ENCODE data around the gene RPS6KC1. TPM values are rescaled to one million over a fixed set of nuclear protein-coding genes. Genes with fewer than 3 reads are reported as not detected.
A peak's percentile ranks its signal among the peaks of the same experiment; 100 is the strongest.

The RPS6KC1 gene
- total RNA-seq, 1 donor from 2014 or later: 13.0 TPM

GRCh38 chr1:213119794-213120193, 68.8 kb downstream of the RPS6KC1 start:
- H3K4me3 Mint-ChIP-seq: no peak overlapping the region
- H3K27ac Mint-ChIP-seq: no peak overlapping the region
- ATAC-seq (ENCODE audit: low read depth) (no peak), DNase-seq (no peak)
- POLR2A ChIA-PET: no interaction called here
- intact Hi-C loops (cut with micrococcal nuclease): loop anchor here (10.0 kb wide), 1 partner anchor 1005 kb away; no protein-coding TSS in a partner anchor
- CTCF ChIA-PET: no interaction called here
- H3K9me3 Mint-ChIP-seq: no peaks in the 10 kb centered on the region
- peaks cover 7% of the 10 kb centered on the region for H3K36me3 Mint-ChIP-seq (ENCODE audit: low read depth)
- H3K27me3 Mint-ChIP-seq: no peaks in the 10 kb centered on the region
- no peak for TF ChIP-seq CTCF (IDR thresholded peaks at IDR 0.05)
- peaks cover 1% of the 10 kb centered on the region for H3K4me1 Mint-ChIP-seq

GRCh38 chr1:213120386-213120785, 69.3 kb downstream of the RPS6KC1 start:
- peaks cover 7% of the 10 kb centered on the region for H3K36me3 Mint-ChIP-seq (ENCODE audit: low read depth)
- no peak for DNase-seq
- no peaks in the 10 kb centered on the region for H3K27me3 Mint-ChIP-seq
- intact Hi-C loops (cut with micrococcal nuclease): loop anchor here (10.0 kb wide), 1 partner anchor 1004 kb away; no protein-coding TSS in a partner anchor
- H3K9me3 Mint-ChIP-seq: no peaks in the 10 kb centered on the region
- no peak overlapping the region for H3K27ac Mint-ChIP-seq
- no peak overlapping the region for H3K4me3 Mint-ChIP-seq
- ChIA-PET CTCF (interaction anchor here (1.2 to 1.7 kb wide), 2 partner anchors 9 to 15 kb away, joined by 3 to 4 read pairs; no protein-coding TSS in a partner anchor), POLR2A (no interaction called here)
- peaks cover 1% of the 10 kb centered on the region for H3K4me1 Mint-ChIP-seq
- ATAC-seq (ENCODE audit: low read depth): no peak
- TF ChIP-seq CTCF (IDR thresholded peaks at IDR 0.05): no peak

GRCh38 chr1:213120961-213121360, 69.9 kb downstream of the RPS6KC1 start:
- H3K27ac Mint-ChIP-seq: no peak overlapping the region
- no peak overlapping the region for H3K4me3 Mint-ChIP-seq
- intact Hi-C loops (cut with micrococcal nuclease): loop anchor here (10.0 kb wide), 1 partner anchor 1004 kb away; no protein-coding TSS in a partner anchor
- no peaks in the 10 kb centered on the region for H3K9me3 Mint-ChIP-seq
- DNase-seq (no peak), ATAC-seq (ENCODE audit: low read depth) (no peak)
- TF ChIP-seq CTCF (IDR thresholded peaks at IDR 0.05): no peak
- H3K27me3 Mint-ChIP-seq: no peaks in the 10 kb centered on the region
- ChIA-PET POLR2A (no interaction called here), CTCF (interaction anchor here (1.2 to 1.7 kb wide), 2 partner anchors 9 to 15 kb away, joined by 3 to 4 read pairs; no protein-coding TSS in a partner anchor)
- peaks cover 1% of the 10 kb centered on the region for H3K4me1 Mint-ChIP-seq
- H3K36me3 Mint-ChIP-seq (ENCODE audit: low read depth): peaks cover 7% of the 10 kb centered on the region

- H3K9me3 Mint-ChIP-seq: no peaks in the 10 kb centered on the region
- peak; percentile 19 for TF ChIP-seq CTCF (IDR thresholded peaks at IDR 0.05)
- no peaks in the 10 kb centered on the region for H3K27me3 Mint-ChIP-seq
- intact Hi-C loops (cut with micrococcal nuclease): loop anchor here (2.0 to 10.0 kb wide), 2 partner anchors 1002 to 1138 kb away; no protein-coding TSS in a partner anchor
- CTCF ChIA-PET: interaction anchor here (1.1 to 2.4 kb wide), 6 partner anchors 10 to 1206 kb away, joined by 3 to 11 read pairs (median 3); no protein-coding TSS in a partner anchor
- H3K36me3 Mint-ChIP-seq (ENCODE audit: low read depth): peaks cover 5% of the 10 kb centered on the region
- POLR2A ChIA-PET: no interaction called here
- H3K4me3 Mint-ChIP-seq: no peak overlapping the region
- DNase-seq: no peak
- ATAC-seq (ENCODE audit: low read depth): no peak
- no peak overlapping the region for H3K27ac Mint-ChIP-seq
- H3K4me1 Mint-ChIP-seq: peaks cover 1% of the 10 kb centered on the region
These were observed 71.5 kb downstream of the RPS6KC1 start for GRCh38 chr1:213122514-213122929.

GRCh38 chr1:213123087-213123486, 72.0 kb downstream of the RPS6KC1 start:
- CTCF ChIA-PET: interaction anchor here (1.0 to 2.4 kb wide), 9 partner anchors 9 to 1206 kb away, joined by 3 to 11 read pairs (median 3); no protein-coding TSS in a partner anchor
- no peak overlapping the region for H3K27ac Mint-ChIP-seq

More at GRCh38 chr1:213123087-213123486, 72.0 kb downstream of the RPS6KC1 start:
- DNase-seq (no peak), ATAC-seq (ENCODE audit: low read depth) (no peak)
- no peaks in the 10 kb centered on the region for H3K9me3 Mint-ChIP-seq
- no peaks in the 10 kb centered on the region for H3K27me3 Mint-ChIP-seq
- peaks cover 5% of the 10 kb centered on the region for H3K36me3 Mint-ChIP-seq (ENCODE audit: low read depth)
- POLR2A ChIA-PET: no interaction called here
- no peak for TF ChIP-seq CTCF (IDR thresholded peaks at IDR 0.05)
- H3K4me1 Mint-ChIP-seq: peaks cover 1% of the 10 kb centered on the region
- no peak overlapping the region for H3K4me3 Mint-ChIP-seq
- intact Hi-C loops (cut with micrococcal nuclease): loop anchor here (2.0 to 10.0 kb wide), 2 partner anchors 1002 to 1138 kb away; no protein-coding TSS in a partner anchor

Data from activated B cell treated with CpG ODN at 0.5 μM for 24 hours (primary cell).